DND-41 (cell line): ENCODE results near the gene EPOP.

Experiments used
- ATAC-seq: fragments of 200-7000 bp; cut with Tn5 transposase; 3 replicates; pipeline ENCODE4 v1.9.1; 2021; ENCODE audit warnings: low read depth; ENCODE audit not compliant: insufficient read depth
- DNase-seq: peaks from one replicate; pipeline ENCODE4 v3.0.0-alpha.2; 2020
- H2AFZ ChIP-seq: 2 replicates; pipeline ENCODE4 v1.6.0; 2012; ENCODE audit warnings: low read depth, low read length
- H3K27ac ChIP-seq: 2 replicates; pipeline ENCODE4 v1.5.1; 2012; ENCODE audit warnings: low read length, inconsistent platforms
- H3K27me3 ChIP-seq: fragments of 200-600 bp; sonication (generic); 2 replicates; pipeline ENCODE4 v1.6.0; 2012; ENCODE audit warnings: low read length, mild to moderate bottlenecking, inconsistent platforms; ENCODE audit not compliant: insufficient read depth, poor library complexity
- H3K36me3 ChIP-seq: 2 replicates; pipeline ENCODE4 v1.5.1; 2012; ENCODE audit warnings: low read length, inconsistent platforms; ENCODE audit not compliant: insufficient read depth
- H3K4me1 ChIP-seq: 2 replicates; pipeline ENCODE4 v1.5.1; 2012; ENCODE audit warnings: mild to moderate bottlenecking, low read length; ENCODE audit not compliant: insufficient read depth
- H3K4me2 ChIP-seq: 2 replicates; pipeline ENCODE4 v1.6.0; 2012; ENCODE audit warnings: mild to moderate bottlenecking, moderate library complexity, low read length, inconsistent platforms; ENCODE audit not compliant: insufficient read depth
- H3K4me3 ChIP-seq, 2 experiments: fragments of 200-600 bp in 1 of 2; shearing (Covaris generic) in 1 of 2; 2 replicates each; pipeline ENCODE4 v1.5.1; 2012 to 2016; ENCODE audit warnings: inconsistent platforms in 2 of 2, low read length in 2 of 2, mild to moderate bottlenecking in 2 of 2, low read depth in 1 of 2, moderate library complexity in 1 of 2
- H3K79me2 ChIP-seq: 2 replicates; pipeline ENCODE4 v1.6.0; 2012; ENCODE audit warnings: low read length, inconsistent platforms; ENCODE audit not compliant: insufficient read depth
- H3K9ac ChIP-seq: 2 replicates; pipeline ENCODE4 v1.6.0; 2012; ENCODE audit warnings: low read depth, mild to moderate bottlenecking, inconsistent platforms, low read length, moderate library complexity
- H3K9me3 ChIP-seq: 2 replicates; pipeline ENCODE4 v1.5.1; 2012; ENCODE audit warnings: low read length, moderate library complexity, mild to moderate bottlenecking, inconsistent platforms; ENCODE audit not compliant: insufficient read depth, severe bottlenecking
- H4K20me1 ChIP-seq: 2 replicates; pipeline ENCODE4 v1.6.0; 2012; ENCODE audit warnings: low read length; ENCODE audit not compliant: insufficient read depth
- EZH2 ChIP-seq: IDR thresholded peaks from 3 replicates; pipeline ENCODE4 v1.6.1; 2012; ENCODE audit warnings: borderline replicate concordance, low read depth, mild to moderate bottlenecking, moderate library complexity, low read length, inconsistent platforms; ENCODE audit not compliant: severe bottlenecking
- TF ChIP-seq, protein P1 (sequence below): IDR thresholded peaks from 2 replicates; pipeline ENCODE4 v1.5.1; 2012; ENCODE audit warnings: borderline replicate concordance, low read length, moderate library complexity, mild to moderate bottlenecking; ENCODE audit not compliant: poor library complexity, severe bottlenecking; ENCODE audit errors: extremely low read depth

The EPOP gene

DNA sequence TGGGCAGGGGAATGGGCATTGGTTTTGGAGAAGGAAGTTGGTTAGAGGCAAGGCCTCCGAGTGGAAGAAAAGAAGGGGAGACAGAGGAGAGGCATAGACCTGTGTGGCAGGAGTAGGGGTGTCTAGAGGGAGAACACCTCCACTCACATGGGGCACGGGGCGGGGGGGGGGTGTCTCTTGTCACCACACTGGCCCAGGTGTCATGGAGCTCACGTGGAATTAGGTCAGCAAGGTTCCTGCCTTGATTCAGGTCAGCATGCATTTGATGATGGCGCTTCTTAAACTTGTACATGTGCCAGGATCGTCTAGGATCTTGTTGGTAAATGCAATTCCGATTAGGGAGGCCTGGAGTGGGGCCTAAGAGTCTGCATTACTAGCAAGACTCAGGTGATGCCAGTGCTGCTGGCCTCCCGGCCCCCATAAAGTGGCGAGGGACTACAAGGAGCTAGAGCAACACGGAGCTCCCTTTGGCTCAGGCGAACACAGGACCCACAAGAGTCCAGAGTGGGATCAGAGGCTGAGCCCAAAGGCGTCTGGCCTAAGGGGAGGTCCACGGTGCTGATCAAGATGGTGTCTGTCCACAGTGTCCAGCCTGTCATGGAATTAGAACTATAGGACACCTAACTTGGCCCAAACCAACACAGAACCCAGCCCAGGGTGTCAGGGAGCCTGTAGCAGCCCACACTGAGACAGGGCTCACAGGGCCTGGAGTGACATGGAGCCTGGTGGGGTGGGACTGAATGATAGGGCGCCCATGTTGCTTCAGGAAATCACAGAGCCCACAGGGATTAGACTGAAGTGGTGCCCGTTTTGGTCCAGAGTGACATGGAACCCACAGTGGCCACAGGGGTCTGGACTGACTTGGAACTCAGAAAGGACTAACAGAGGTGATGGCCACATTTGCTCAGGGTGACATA is 16.7 kb downstream of the EPOP start:
- H3K36me3 ChIP-seq: no peaks in the 10 kb centered on the region
- DNase-seq (no peak), ATAC-seq (0 out of 3 replicates have a peak, but pooled peaks have one; percentile 3)
- no peak overlapping the region for H3K9ac ChIP-seq
- peak overlapping the region; percentile 32; the same call in 1 of the 2 replicates for H3K4me2 ChIP-seq
- no peaks in the 10 kb centered on the region for H4K20me1 ChIP-seq
- H2AFZ ChIP-seq: peak overlapping the region; percentile 6; the same call in 1 of the 2 replicates
- H3K79me2 ChIP-seq: no peaks in the 10 kb centered on the region
- H3K4me1 ChIP-seq: peaks cover 14% of the 10 kb centered on the region
- TF ChIP-seq, protein P1, sequence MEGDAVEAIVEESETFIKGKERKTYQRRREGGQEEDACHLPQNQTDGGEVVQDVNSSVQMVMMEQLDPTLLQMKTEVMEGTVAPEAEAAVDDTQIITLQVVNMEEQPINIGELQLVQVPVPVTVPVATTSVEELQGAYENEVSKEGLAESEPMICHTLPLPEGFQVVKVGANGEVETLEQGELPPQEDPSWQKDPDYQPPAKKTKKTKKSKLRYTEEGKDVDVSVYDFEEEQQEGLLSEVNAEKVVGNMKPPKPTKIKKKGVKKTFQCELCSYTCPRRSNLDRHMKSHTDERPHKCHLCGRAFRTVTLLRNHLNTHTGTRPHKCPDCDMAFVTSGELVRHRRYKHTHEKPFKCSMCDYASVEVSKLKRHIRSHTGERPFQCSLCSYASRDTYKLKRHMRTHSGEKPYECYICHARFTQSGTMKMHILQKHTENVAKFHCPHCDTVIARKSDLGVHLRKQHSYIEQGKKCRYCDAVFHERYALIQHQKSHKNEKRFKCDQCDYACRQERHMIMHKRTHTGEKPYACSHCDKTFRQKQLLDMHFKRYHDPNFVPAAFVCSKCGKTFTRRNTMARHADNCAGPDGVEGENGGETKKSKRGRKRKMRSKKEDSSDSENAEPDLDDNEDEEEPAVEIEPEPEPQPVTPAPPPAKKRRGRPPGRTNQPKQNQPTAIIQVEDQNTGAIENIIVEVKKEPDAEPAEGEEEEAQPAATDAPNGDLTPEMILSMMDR: no peak
- TF ChIP-seq EZH2: no peak
- no peak overlapping the region for H3K27ac ChIP-seq
- H3K4me3 ChIP-seq: no peak overlapping the region
- H3K9me3 ChIP-seq: no peaks in the 10 kb centered on the region
- H3K27me3 ChIP-seq: peaks cover 1% of the 10 kb centered on the region

DNA sequence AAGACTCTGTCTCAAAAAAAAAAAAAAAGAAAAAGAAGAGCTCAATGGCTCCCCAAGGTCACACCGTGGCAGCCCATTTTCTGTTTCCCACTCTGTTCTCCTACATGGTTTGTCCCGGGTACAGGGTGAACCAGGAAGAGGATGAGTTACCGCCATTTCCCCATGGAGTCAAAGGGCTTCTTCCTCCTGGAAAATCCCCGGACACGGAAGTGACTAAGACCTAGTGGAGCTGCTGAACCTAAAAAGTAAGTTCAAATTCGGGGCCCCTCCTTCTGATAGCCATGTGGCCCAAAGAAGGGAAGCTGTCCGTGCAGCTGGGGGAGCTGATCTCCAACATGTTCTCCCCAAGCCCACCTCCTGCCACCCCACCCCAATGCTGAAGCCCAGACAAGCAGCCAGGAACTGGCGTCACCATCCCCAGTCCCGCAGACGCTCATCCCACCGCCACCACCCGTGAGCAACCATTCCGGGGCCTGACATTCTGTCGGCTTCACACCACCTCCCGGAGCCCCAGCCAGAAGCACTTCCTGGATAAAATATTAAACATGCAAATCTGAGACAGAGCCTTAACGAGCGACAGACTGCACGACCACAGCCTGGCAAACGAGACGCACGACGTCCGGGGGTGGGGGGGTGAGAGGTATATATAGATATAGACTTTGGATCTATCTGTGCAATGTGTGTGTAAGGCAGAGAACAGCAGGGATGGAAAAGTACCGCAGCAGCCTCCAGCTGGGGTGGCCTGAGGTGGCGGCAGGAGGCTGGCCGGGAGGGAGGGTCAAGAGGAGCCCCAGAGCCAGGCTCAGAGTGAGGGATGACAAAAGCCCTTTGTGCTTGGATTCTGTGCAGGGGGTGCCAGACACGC is 17.6 kb downstream of the EPOP start:
- no peaks in the 10 kb centered on the region for H3K27me3 ChIP-seq
- no peaks in the 10 kb centered on the region for H3K9me3 ChIP-seq
- H3K36me3 ChIP-seq: no peaks in the 10 kb centered on the region
- H3K4me1 ChIP-seq: peaks cover 14% of the 10 kb centered on the region
- ATAC-seq: no peak
- no peak overlapping the region for H3K4me3 ChIP-seq
- no peak for DNase-seq
- H2AFZ ChIP-seq: no peak overlapping the region
- TF ChIP-seq, protein P1: no peak
- TF ChIP-seq EZH2: no peak
- no peaks in the 10 kb centered on the region for H3K79me2 ChIP-seq
- H3K9ac ChIP-seq: no peak overlapping the region
- H3K4me2 ChIP-seq: no peak overlapping the region
- H3K27ac ChIP-seq: no peak overlapping the region
- no peaks in the 10 kb centered on the region for H4K20me1 ChIP-seq

DNA sequence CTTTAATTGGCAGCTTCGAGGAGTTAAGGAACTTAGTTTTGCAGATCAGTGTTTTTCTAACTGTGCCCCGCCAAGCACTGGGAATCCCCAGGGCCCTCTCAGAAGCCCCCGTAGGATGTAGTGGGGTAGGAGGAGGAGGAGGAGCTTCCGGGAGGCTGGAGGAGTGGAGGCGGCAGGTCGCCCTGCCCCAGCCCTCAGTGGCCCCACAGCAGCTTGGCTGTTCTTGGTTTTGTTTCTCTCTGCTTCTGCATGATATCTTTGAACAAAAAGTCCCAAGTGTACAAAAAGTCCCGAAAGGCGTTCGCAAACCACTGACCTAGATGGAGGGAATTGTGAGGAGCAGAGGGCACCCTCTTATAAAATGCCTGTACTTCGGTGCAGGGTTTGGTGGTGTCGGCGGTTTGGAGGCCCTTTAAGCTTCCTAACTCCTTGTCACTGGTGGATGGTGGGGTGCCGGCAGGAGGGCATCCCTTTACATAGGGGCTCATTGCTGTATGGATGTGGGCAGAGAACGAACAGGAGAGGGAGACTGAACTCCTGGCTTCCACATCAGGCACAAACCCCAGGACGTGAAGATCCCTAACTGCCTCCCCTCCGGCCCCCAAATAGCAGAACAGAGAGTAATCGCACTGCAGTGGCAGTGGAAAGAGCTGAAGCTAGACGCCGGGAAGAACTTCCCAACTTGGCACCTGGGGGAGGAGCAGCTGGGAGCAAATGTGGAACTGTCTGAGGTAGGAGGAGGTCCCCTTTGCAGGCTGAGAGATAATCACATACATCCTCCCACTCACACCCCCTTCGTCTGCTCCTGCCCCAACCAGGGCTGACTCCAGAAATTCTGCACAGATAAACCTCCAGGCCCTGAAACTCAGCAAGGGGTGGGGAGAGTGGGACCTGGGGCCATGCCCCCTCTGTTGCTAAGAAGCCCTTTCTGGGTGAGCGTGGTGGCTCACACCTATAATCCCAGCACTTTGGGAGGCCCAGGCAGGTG is 20.1 kb downstream of the EPOP start:
- TF ChIP-seq EZH2: no peak
- TF ChIP-seq, protein P1: no peak
- H3K27me3 ChIP-seq: no peaks in the 10 kb centered on the region

More for the DNA sequence above, 20.1 kb downstream of the EPOP start:
- H3K79me2 ChIP-seq: no peaks in the 10 kb centered on the region
- no peaks in the 10 kb centered on the region for H3K9me3 ChIP-seq
- no peak overlapping the region for H3K4me3 ChIP-seq
- H3K36me3 ChIP-seq: no peaks in the 10 kb centered on the region
- no peak overlapping the region for H3K27ac ChIP-seq
- no peak overlapping the region for H3K9ac ChIP-seq
- peaks cover 14% of the 10 kb centered on the region for H3K4me1 ChIP-seq
- H4K20me1 ChIP-seq: no peaks in the 10 kb centered on the region
- ATAC-seq (no peak), DNase-seq (no peak)
- H2AFZ ChIP-seq: no peak overlapping the region
- H3K4me2 ChIP-seq: no peak overlapping the region
